ENCODE measurements around the gene L1CAM. TPM values are rescaled to one million over a fixed set of nuclear protein-coding genes. Genes with fewer than 3 reads are reported as not detected.
A peak's percentile ranks its signal among the peaks of the same experiment; 100 is the strongest.

The L1CAM gene
- total RNA-seq, 3 donors from 2014 or later: 0.29 to 1.8 (median 0.66) TPM

DNA sequence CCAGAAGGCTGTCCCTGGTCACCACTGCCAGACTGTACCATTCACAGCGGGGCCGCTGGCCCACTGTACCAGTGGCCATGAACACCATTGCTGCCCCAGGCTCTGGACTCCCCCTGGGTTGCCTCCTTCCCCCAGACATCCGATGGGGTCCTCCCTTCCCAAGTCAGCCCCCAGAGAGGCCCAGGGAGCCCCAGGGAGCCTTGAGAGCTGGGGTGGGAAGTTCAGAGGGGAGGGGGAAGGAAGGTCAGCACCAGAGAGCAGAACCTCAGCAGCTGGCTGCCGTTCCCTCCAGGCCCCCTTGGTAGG lies 40.5 kb upstream of the L1CAM start:
- TF ChIP-seq POLR2A (IDR thresholded peaks at IDR 0.05): no peak
- TF ChIP-seq POLR2AphosphoS5 (IDR thresholded peaks at IDR 0.05): no peak
- TF ChIP-seq, protein P1, sequence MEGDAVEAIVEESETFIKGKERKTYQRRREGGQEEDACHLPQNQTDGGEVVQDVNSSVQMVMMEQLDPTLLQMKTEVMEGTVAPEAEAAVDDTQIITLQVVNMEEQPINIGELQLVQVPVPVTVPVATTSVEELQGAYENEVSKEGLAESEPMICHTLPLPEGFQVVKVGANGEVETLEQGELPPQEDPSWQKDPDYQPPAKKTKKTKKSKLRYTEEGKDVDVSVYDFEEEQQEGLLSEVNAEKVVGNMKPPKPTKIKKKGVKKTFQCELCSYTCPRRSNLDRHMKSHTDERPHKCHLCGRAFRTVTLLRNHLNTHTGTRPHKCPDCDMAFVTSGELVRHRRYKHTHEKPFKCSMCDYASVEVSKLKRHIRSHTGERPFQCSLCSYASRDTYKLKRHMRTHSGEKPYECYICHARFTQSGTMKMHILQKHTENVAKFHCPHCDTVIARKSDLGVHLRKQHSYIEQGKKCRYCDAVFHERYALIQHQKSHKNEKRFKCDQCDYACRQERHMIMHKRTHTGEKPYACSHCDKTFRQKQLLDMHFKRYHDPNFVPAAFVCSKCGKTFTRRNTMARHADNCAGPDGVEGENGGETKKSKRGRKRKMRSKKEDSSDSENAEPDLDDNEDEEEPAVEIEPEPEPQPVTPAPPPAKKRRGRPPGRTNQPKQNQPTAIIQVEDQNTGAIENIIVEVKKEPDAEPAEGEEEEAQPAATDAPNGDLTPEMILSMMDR (IDR thresholded peaks at IDR 0.05): no peak
- H3K4me1 ChIP-seq: no peaks in the 10 kb centered on the region
- no peaks in the 10 kb centered on the region for H3K36me3 ChIP-seq
- H3K27me3 ChIP-seq: peaks cover 0 to 45% of the 10 kb centered on the region in 2 donors
- H3K27ac ChIP-seq: peak overlapping the region; percentile 87 to 88
- intact Hi-C loops (cut with DNase I; ENCODE audit: low total_unique reads): no loop called here
- DNase-seq (ENCODE audit: low spot score in 2 of 2): no peak
- peak overlapping the region; percentile 27 to 70 (median 49) for H3K4me3 ChIP-seq
- no peaks in the 10 kb centered on the region for H3K9me3 ChIP-seq

DNA sequence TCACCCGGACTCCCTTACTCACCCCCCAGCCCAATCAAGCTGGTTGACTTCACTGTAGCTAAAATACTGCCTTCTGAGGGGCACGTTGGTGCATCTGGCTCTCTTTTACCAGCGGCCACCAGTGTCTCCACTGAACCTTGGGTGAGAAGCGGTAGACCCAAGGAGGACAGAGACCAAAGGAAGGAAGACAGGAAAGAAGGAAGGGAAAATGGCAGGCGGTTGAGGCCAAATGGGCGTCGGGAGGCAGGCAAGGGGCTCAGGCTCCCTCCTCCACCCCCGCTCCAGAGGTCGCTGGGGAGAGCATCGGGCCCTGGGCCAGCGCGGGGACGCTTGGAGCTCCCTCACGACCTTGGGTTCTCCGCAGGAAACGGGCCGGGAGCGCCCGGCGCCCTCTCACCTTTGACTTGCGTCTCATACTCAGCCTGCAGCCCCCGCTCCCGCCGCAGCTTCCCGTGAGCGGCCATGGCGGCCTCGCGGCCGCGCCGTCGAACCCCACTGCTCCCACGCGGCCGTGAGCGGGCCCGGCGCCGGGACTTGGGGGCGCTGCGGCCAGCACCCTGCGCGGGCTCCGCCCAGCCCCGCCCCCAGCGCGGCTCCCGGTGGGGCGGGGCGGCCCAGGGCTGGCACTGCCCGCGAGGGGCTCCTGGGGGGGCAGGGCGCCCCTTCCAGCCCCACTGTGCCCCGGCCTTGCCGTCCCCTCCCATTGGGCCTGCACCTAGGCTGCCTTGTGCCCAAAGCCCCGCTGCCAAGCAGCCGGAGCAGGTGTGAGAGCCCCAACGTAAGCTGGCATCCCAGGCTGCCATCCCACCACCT lies 40.0 kb upstream of the L1CAM start, which contains the start of gene ARHGAP4:
ARHGAP4 (minus strand) TSS at position 526 of the 813 bp plus-strand sequence; CDS start at position 464, 62 bp downstream.
- Histone ChIP-seq H3K4me1 (no peaks in the 10 kb centered on the region), H3K9me3 (no peaks in the 10 kb centered on the region), H3K27me3 (peaks cover 0 to 46% of the 10 kb centered on the region in 2 donors), H3K36me3 (no peaks in the 10 kb centered on the region), H3K27ac (peak within 1 kb of the TSS; percentile 87 to 88), H3K4me3 (peak within 1 kb of the TSS; percentile 49 to 70 (median 63))
- TF ChIP-seq, protein P1 (IDR thresholded peaks at IDR 0.05): no peak
- no peak for TF ChIP-seq POLR2AphosphoS5 (IDR thresholded peaks at IDR 0.05)
- no peak for TF ChIP-seq POLR2A (IDR thresholded peaks at IDR 0.05)
- DNase-seq (ENCODE audit: low spot score in 2 of 2): no peak
- intact Hi-C loops (cut with DNase I; ENCODE audit: low total_unique reads): no loop called here

- Histone ChIP-seq H3K9me3 (no peaks in the 10 kb centered on the region), H3K27ac (peak overlapping the region in 1 of 2 donors; percentile 88), H3K36me3 (no peaks in the 10 kb centered on the region), H3K4me1 (no peaks in the 10 kb centered on the region), H3K4me3 (peak overlapping the region; percentile 27 to 70 (median 27)), H3K27me3 (peaks cover 0 to 51% of the 10 kb centered on the region in 2 donors)
- intact Hi-C loops (cut with DNase I; ENCODE audit: low total_unique reads): no loop called here
- TF ChIP-seq POLR2A (IDR thresholded peaks at IDR 0.05): no peak
- TF ChIP-seq POLR2AphosphoS5 (IDR thresholded peaks at IDR 0.05): no peak
- TF ChIP-seq, protein P1 (IDR thresholded peaks at IDR 0.05): no peak
- no peak for DNase-seq (ENCODE audit: low spot score in 2 of 2)
Observed at GRCh38 chrX:153925387-153925738, 39.4 kb upstream of the L1CAM start.

DNA sequence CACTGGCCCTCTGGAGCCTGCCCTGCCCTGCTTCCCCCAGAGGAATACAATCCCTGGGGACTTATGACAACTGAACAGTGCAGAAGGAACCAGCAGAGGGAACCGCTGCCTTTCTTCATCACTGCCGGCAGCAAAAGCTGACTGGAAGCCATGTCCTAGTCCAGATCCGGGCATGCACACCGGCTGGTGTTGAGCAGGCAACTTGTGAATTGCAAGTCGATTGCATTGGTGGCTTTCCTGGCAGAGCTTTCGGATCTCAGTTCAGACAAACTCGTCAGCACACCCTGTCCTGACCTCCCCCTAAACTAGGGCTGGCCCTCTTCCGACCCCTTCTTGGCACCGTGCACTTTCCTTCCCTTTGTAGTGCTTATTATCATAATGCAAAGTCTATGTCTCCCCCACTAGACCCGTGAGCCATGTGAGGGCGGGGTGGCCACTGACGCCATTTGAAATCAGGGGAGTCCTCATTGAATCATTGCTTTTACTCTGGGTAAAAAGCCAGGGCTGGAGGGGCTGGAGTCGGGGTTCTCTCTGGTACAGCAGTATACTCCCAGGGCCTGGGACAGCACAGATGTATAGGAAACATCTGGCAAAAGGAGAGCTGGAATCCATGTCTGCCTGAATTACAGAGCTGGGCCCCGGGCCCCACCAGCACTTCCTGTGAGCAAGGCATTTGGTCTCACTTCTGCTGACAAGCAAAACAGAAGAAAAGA lies 38.3 kb upstream of the L1CAM start:
- intact Hi-C loops (cut with DNase I; ENCODE audit: low total_unique reads): no loop called here
- Histone ChIP-seq H3K36me3 (no peaks in the 10 kb centered on the region), H3K4me1 (no peaks in the 10 kb centered on the region), H3K27ac (no peak overlapping the region), H3K9me3 (no peaks in the 10 kb centered on the region), H3K27me3 (peaks cover 0 to 60% of the 10 kb centered on the region in 2 donors), H3K4me3 (no peak overlapping the region)
- no peak for DNase-seq (ENCODE audit: low spot score in 2 of 2)
- no peak for TF ChIP-seq POLR2AphosphoS5 (IDR thresholded peaks at IDR 0.05)
- TF ChIP-seq, protein P1 (IDR thresholded peaks at IDR 0.05): peak in 1 of 3 donors; percentile 10
